ENCODE measurements around the gene ATP13A3. TPM values are rescaled to one million over a fixed set of nuclear protein-coding genes. Genes with fewer than 3 reads are reported as not detected.

Gene ATP13A3
- total RNA-seq, 1 experiment from 2014 or later, result 78.3 TPM

GRCh38 chr3:194464692-194465091 is 22.1 kb downstream of the ATP13A3 start:
- DNase-seq (ENCODE audit: low spot score) (no peak), ATAC-seq (no peak)
- Mint-ChIP-seq H3K27me3 (ENCODE audit: low read depth) (no peaks in the 10 kb centered on the region), H3K4me3 (no peak overlapping the region), H3K4me1 (no peaks in the 10 kb centered on the region), H3K36me3 (peaks cover 11% of the 10 kb centered on the region), H3K27ac (peak overlapping the region; percentile 87), H3K9me3 (peaks cover 7% of the 10 kb centered on the region; the same call in 1 of the 2 replicates)
- TF ChIP-seq, protein P1, sequence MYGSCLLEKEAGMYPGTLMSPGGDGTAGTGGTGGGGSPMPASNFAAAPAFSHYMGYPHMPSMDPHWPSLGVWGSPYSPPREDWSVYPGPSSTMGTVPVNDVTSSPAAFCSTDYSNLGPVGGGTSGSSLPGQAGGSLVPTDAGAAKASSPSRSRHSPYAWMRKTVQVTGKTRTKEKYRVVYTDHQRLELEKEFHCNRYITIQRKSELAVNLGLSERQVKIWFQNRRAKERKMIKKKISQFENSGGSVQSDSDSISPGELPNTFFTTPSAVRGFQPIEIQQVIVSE (CRISPR knock-in tag; IDR thresholded peaks at IDR 0.05; ENCODE audit: borderline replicate concordance), result no peak
- no peak for TF ChIP-seq IRF1 (CRISPR knock-in tag; IDR thresholded peaks at IDR 0.05)
- TF ChIP-seq, protein P2, sequence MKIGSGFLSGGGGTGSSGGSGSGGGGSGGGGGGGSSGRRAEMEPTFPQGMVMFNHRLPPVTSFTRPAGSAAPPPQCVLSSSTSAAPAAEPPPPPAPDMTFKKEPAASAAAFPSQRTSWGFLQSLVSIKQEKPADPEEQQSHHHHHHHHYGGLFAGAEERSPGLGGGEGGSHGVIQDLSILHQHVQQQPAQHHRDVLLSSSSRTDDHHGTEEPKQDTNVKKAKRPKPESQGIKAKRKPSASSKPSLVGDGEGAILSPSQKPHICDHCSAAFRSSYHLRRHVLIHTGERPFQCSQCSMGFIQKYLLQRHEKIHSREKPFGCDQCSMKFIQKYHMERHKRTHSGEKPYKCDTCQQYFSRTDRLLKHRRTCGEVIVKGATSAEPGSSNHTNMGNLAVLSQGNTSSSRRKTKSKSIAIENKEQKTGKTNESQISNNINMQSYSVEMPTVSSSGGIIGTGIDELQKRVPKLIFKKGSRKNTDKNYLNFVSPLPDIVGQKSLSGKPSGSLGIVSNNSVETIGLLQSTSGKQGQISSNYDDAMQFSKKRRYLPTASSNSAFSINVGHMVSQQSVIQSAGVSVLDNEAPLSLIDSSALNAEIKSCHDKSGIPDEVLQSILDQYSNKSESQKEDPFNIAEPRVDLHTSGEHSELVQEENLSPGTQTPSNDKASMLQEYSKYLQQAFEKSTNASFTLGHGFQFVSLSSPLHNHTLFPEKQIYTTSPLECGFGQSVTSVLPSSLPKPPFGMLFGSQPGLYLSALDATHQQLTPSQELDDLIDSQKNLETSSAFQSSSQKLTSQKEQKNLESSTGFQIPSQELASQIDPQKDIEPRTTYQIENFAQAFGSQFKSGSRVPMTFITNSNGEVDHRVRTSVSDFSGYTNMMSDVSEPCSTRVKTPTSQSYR (CRISPR knock-in tag; IDR thresholded peaks at IDR 0.05), result no peak
- TF ChIP-seq CBFB (CRISPR knock-in tag; IDR thresholded peaks at IDR 0.05; ENCODE audit: low read depth), result no peak
- TF ChIP-seq, protein P3, sequence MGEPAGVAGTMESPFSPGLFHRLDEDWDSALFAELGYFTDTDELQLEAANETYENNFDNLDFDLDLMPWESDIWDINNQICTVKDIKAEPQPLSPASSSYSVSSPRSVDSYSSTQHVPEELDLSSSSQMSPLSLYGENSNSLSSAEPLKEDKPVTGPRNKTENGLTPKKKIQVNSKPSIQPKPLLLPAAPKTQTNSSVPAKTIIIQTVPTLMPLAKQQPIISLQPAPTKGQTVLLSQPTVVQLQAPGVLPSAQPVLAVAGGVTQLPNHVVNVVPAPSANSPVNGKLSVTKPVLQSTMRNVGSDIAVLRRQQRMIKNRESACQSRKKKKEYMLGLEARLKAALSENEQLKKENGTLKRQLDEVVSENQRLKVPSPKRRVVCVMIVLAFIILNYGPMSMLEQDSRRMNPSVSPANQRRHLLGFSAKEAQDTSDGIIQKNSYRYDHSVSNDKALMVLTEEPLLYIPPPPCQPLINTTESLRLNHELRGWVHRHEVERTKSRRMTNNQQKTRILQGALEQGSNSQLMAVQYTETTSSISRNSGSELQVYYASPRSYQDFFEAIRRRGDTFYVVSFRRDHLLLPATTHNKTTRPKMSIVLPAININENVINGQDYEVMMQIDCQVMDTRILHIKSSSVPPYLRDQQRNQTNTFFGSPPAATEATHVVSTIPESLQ (CRISPR knock-in tag; IDR thresholded peaks at IDR 0.05), result no peak
- no peak for TF ChIP-seq JUN (CRISPR knock-in tag; IDR thresholded peaks at IDR 0.05)
- no peak for TF ChIP-seq NFYB (CRISPR knock-in tag; conservative IDR thresholded peaks at IDR 0.05; ENCODE audit: low read depth)
- TF ChIP-seq PREB (CRISPR knock-in tag; IDR thresholded peaks at IDR 0.05; ENCODE audit: borderline replicate concordance), result no peak
- no peak for TF ChIP-seq SMAD3 (CRISPR knock-in tag; IDR thresholded peaks at IDR 0.05; ENCODE audit: borderline replicate concordance)
- no peak for TF ChIP-seq ZNF512 (CRISPR knock-in tag; IDR thresholded peaks at IDR 0.05; ENCODE audit: borderline replicate concordance)
- no peak for TF ChIP-seq SMAD4 (CRISPR knock-in tag; IDR thresholded peaks at IDR 0.05)
- TF ChIP-seq ATF1 (CRISPR knock-in tag; IDR thresholded peaks at IDR 0.05), result no peak
- no peak for TF ChIP-seq GABPB1 (CRISPR knock-in tag; IDR thresholded peaks at IDR 0.05)
- POLR2A ChIA-PET, result no interaction called here
- CTCF ChIA-PET, result no interaction called here

DNA sequence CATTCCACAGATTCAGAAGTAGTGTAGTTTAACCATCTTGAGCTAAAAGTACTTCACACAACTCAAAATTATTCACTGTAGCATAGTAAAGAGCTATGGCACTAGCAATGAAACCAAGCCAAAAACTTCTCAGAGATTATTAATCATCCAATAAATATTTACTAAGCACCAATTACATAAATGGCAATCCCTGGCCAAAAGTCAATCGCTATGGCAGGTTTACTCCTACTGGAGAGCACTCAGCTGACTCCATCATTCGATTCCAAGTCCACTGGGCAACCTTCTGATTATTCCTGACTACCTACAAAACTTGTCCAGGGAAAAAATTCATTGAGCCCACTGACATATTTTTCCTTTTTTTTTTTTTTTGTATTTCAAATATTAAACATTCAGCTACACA is 23.9 kb downstream of the ATP13A3 start:
- H3K36me3 Mint-ChIP-seq, result peaks cover 17% of the 10 kb centered on the region
- DNase-seq (ENCODE audit: low spot score), result no peak
- H3K4me1 Mint-ChIP-seq, result no peaks in the 10 kb centered on the region
- peaks cover 7% of the 10 kb centered on the region; the same call in 1 of the 2 replicates for H3K9me3 Mint-ChIP-seq
- H3K27me3 Mint-ChIP-seq (ENCODE audit: low read depth), result no peaks in the 10 kb centered on the region
- H3K4me3 Mint-ChIP-seq, result no peak overlapping the region
- no peak for ATAC-seq
- H3K27ac Mint-ChIP-seq, result no peak overlapping the region
- ChIA-PET CTCF (interaction anchor here (2.1 kb wide), 1 partner anchor 9 kb away, joined by 14 read pairs; no protein-coding TSS in a partner anchor), POLR2A (interaction anchor here (0.7 kb wide), 1 partner anchor 21 kb away, joined by 3 read pairs; no protein-coding TSS in a partner anchor)
- TF ChIP-seq, protein P2 (CRISPR knock-in tag; IDR thresholded peaks at IDR 0.05), result no peak
- TF ChIP-seq, protein P4, sequence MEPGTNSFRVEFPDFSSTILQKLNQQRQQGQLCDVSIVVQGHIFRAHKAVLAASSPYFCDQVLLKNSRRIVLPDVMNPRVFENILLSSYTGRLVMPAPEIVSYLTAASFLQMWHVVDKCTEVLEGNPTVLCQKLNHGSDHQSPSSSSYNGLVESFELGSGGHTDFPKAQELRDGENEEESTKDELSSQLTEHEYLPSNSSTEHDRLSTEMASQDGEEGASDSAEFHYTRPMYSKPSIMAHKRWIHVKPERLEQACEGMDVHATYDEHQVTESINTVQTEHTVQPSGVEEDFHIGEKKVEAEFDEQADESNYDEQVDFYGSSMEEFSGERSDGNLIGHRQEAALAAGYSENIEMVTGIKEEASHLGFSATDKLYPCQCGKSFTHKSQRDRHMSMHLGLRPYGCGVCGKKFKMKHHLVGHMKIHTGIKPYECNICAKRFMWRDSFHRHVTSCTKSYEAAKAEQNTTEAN (CRISPR knock-in tag; IDR thresholded peaks at IDR 0.05), result no peak
- TF ChIP-seq FOXP4 (CRISPR knock-in tag; IDR thresholded peaks at IDR 0.05) (no peak), ZNF232 (CRISPR knock-in tag; IDR thresholded peaks at IDR 0.05) (no peak), ZNF423 (CRISPR knock-in tag; IDR thresholded peaks at IDR 0.05) (no peak)
- TF ChIP-seq, protein P5, sequence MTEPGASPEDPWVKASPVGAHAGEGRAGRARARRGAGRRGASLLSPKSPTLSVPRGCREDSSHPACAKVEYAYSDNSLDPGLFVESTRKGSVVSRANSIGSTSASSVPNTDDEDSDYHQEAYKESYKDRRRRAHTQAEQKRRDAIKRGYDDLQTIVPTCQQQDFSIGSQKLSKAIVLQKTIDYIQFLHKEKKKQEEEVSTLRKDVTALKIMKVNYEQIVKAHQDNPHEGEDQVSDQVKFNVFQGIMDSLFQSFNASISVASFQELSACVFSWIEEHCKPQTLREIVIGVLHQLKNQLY (CRISPR knock-in tag; IDR thresholded peaks at IDR 0.05), result no peak

Measured in WTC11 (cell line).